HG02623 (cell line): ENCODE measurements around the gene NAA10.

Source experiments
- ATAC-seq: cut with Tn5 transposase; IDR thresholded peaks from one replicate; pipeline ENCODE4 v1.9.1; 2021; ENCODE audit warnings: moderate library complexity; ENCODE audit not compliant: unreplicated experiment

The NAA10 gene

GRCh38 chrX:153930011-153930910 is 4.6 kb downstream of the NAA10 start:
- ATAC-seq = no peak

GRCh38 chrX:153929576-153929975 is 5.3 kb downstream of the NAA10 start:
- no peak for ATAC-seq

- no peak for ATAC-seq
These were observed 6.0 kb downstream of the NAA10 start for GRCh38 chrX:153928846-153929245.

- peak; percentile 72 for ATAC-seq
These were observed 6.7 kb downstream of the NAA10 start for GRCh38 chrX:153927922-153928760.

- ATAC-seq = no peak
These were observed 7.2 kb downstream of the NAA10 start for GRCh38 chrX:153927672-153927921.

GRCh38 chrX:153926858-153927671 is 7.8 kb downstream of the NAA10 start:
- peak; percentile 28 for ATAC-seq

- no peak for ATAC-seq
These were observed 8.3 kb downstream of the NAA10 start for GRCh38 chrX:153926552-153926857.

GRCh38 chrX:153925739-153926551 is 8.9 kb downstream of the NAA10 start, which contains the start of gene ARHGAP4:
Gene ARHGAP4, minus strand, starts transcription at chrX:153926264. Its CDS starts 62 bp downstream, at chrX:153926202.
- ATAC-seq = no peak

GRCh38 chrX:153925387-153925738 is 9.5 kb downstream of the NAA10 start:
- no peak for ATAC-seq

- no peak for ATAC-seq
These were observed 10.5 kb downstream of the NAA10 start for GRCh38 chrX:153924149-153924861.

GRCh38 chrX:153922932-153923857 is 11.6 kb downstream of the NAA10 start:
- no peak for ATAC-seq

- no peak for ATAC-seq
These were observed 13.1 kb downstream of the NAA10 start for GRCh38 chrX:153921511-153922446.

- ATAC-seq = no peak
These were observed 13.8 kb downstream of the NAA10 start for GRCh38 chrX:153921070-153921469.

GRCh38 chrX:153920546-153920945 is 14.3 kb downstream of the NAA10 start:
- no peak for ATAC-seq

GRCh38 chrX:153919281-153919680 is 15.6 kb downstream of the NAA10 start:
- no peak for ATAC-seq

GRCh38 chrX:153917869-153918268 is 17.0 kb downstream of the NAA10 start:
- ATAC-seq = no peak

GRCh38 chrX:153913701-153914100 is 21.1 kb downstream of the NAA10 start:
- ATAC-seq = no peak

GRCh38 chrX:153913211-153913610 is 21.6 kb downstream of the NAA10 start:
- ATAC-seq = no peak
